HEK293 (cell line): ENCODE data around the gene KIAA1328.

Source experiments
- CTCF ChIA-PET: fragments of 350-600 bp; formaldehyde crosslinking; extraction: SDS; loops from one replicate; lab custom pipeline; 2021; ENCODE audit warnings: antibody characterized with exemption; lab: Yijun Ruan, JAX
- POLR2A ChIA-PET: fragments of 300-600 bp; formaldehyde crosslinking; extraction: SDS; loops from one replicate; lab custom pipeline; 2020; ENCODE audit warnings: antibody characterized with exemption, inconsistent platforms; lab: Yijun Ruan, JAX
- H3K27ac ChIP-seq: fragments of 200-500 bp; sonication (Bioruptor generic); 2 replicates; pipeline ENCODE4 v1.5.1; 2014; ENCODE audit warnings: low read depth, low read length, control low read depth, inconsistent platforms; ENCODE audit errors: extremely low read depth
- H3K36me3 ChIP-seq, 2 experiments: fragments of 200-500 bp in 1 of 2; sonication (Bioruptor generic) in 1 of 2; 1 replicate in 1 of 2; 2 replicates in 1 of 2; pipeline ENCODE4 v1.5.1; 2014 to 2017; ENCODE audit warnings: inconsistent platforms in 2 of 2, low read length in 2 of 2; ENCODE audit not compliant: control insufficient read depth in 2 of 2, insufficient read depth in 1 of 2
- H3K4me1 ChIP-seq: fragments of 200-500 bp; sonication (Bioruptor generic); 2 replicates; pipeline ENCODE4 v1.5.1; 2014; ENCODE audit warnings: mild to moderate bottlenecking, low read length, inconsistent platforms; ENCODE audit not compliant: control insufficient read depth, insufficient read depth
- H3K4me3 ChIP-seq: 2 replicates; pipeline ENCODE4 v1.5.1; 2011; ENCODE audit warnings: low read depth, mild to moderate bottlenecking, control low read depth, low read length, moderate library complexity
- H3K9me3 ChIP-seq: fragments of 200-500 bp; sonication (Bioruptor generic); 2 replicates; pipeline ENCODE4 v1.5.1; 2014; ENCODE audit warnings: low read depth, low read length, inconsistent platforms; ENCODE audit not compliant: control insufficient read depth, insufficient read depth
- KLF10 ChIP-seq: fragments of 450-650 bp; IDR thresholded peaks from 2 replicates; pipeline ENCODE4 v1.5.1; 2018; ENCODE audit warnings: missing biosample characterization, mild to moderate bottlenecking, missing genetic modification characterization
- KLF7 ChIP-seq: fragments of 450-650 bp; formaldehyde crosslinking; IDR thresholded peaks from 2 replicates; pipeline ENCODE4 v1.5.1; 2016; ENCODE audit warnings: missing biosample characterization, missing genetic modification characterization, borderline replicate concordance
- MZF1 ChIP-seq: fragments of 450-650 bp; formaldehyde crosslinking; IDR thresholded peaks from 2 replicates; pipeline ENCODE4 v1.5.1; 2017; ENCODE audit warnings: missing biosample characterization, missing genetic modification characterization, borderline replicate concordance
- OSR2 ChIP-seq: fragments of 450-650 bp; formaldehyde crosslinking; IDR thresholded peaks from 2 replicates; pipeline ENCODE4 v1.5.1; 2016; ENCODE audit warnings: missing biosample characterization, missing genetic modification characterization
- ZNF133 ChIP-seq: fragments of 450-650 bp; formaldehyde crosslinking; IDR thresholded peaks from 2 replicates; pipeline ENCODE4 v1.5.1; 2016; ENCODE audit warnings: missing biosample characterization, missing genetic modification characterization
- ZNF223 ChIP-seq: fragments of 450-650 bp; formaldehyde crosslinking; IDR thresholded peaks from 2 replicates; pipeline ENCODE4 v1.5.1; 2016; ENCODE audit warnings: missing biosample characterization, missing genetic modification characterization
- ZNF239 ChIP-seq: fragments of 450-650 bp; formaldehyde crosslinking; IDR thresholded peaks from 2 replicates; pipeline ENCODE4 v1.5.1; 2016; ENCODE audit warnings: missing biosample characterization, missing genetic modification characterization
- ZNF266 ChIP-seq: fragments of 450-650 bp; formaldehyde crosslinking; IDR thresholded peaks from 2 replicates; pipeline ENCODE4 v1.5.1; 2016; ENCODE audit warnings: missing biosample characterization, missing genetic modification characterization, low read depth
- ZNF324 ChIP-seq: fragments of 450-650 bp; formaldehyde crosslinking; IDR thresholded peaks from 2 replicates; pipeline ENCODE4 v1.5.1; 2016; ENCODE audit warnings: missing biosample characterization, missing genetic modification characterization
- ZNF37A ChIP-seq: fragments of 450-650 bp; IDR thresholded peaks from 2 replicates; pipeline ENCODE4 v1.5.1; 2018; ENCODE audit warnings: missing biosample characterization, missing genetic modification characterization
- ZNF426 ChIP-seq: fragments of 450-650 bp; formaldehyde crosslinking; IDR thresholded peaks from 2 replicates; pipeline ENCODE4 v1.5.1; 2017; ENCODE audit warnings: missing biosample characterization, missing genetic modification characterization, mild to moderate bottlenecking, inconsistent platforms, moderate library complexity
- ZNF501 ChIP-seq: fragments of 450-650 bp; formaldehyde crosslinking; IDR thresholded peaks from 2 replicates; pipeline ENCODE4 v1.5.1; 2016; ENCODE audit warnings: missing biosample characterization, missing genetic modification characterization
- ZNF560 ChIP-seq: fragments of 450-650 bp; formaldehyde crosslinking; IDR thresholded peaks from 2 replicates; pipeline ENCODE4 v1.5.1; 2017; ENCODE audit warnings: missing biosample characterization, missing genetic modification characterization, borderline replicate concordance
- ZNF585B ChIP-seq: fragments of 450-650 bp; formaldehyde crosslinking; IDR thresholded peaks from 2 replicates; pipeline ENCODE4 v1.5.1; 2016; ENCODE audit warnings: missing biosample characterization, missing genetic modification characterization
- ZNF596 ChIP-seq: fragments of 450-650 bp; IDR thresholded peaks from 2 replicates; pipeline ENCODE4 v1.5.0; 2018; ENCODE audit warnings: missing biosample characterization, mild to moderate bottlenecking, missing genetic modification characterization, moderate library complexity
- ZNF664 ChIP-seq: fragments of 450-650 bp; formaldehyde crosslinking; IDR thresholded peaks from 2 replicates; pipeline ENCODE4 v1.5.1; 2016; ENCODE audit warnings: missing biosample characterization, missing genetic modification characterization
- ZNF747 ChIP-seq: fragments of 450-650 bp; formaldehyde crosslinking; IDR thresholded peaks from 2 replicates; pipeline ENCODE4 v1.5.1; 2016; ENCODE audit warnings: missing biosample characterization, missing genetic modification characterization
- ZNF768 ChIP-seq: fragments of 450-650 bp; formaldehyde crosslinking; IDR thresholded peaks from 2 replicates; pipeline ENCODE4 v1.5.1; 2018; ENCODE audit warnings: missing biosample characterization, mild to moderate bottlenecking, missing genetic modification characterization
- ZSCAN30 ChIP-seq: fragments of 450-650 bp; IDR thresholded peaks from 2 replicates; pipeline ENCODE4 v1.5.1; 2018; ENCODE audit warnings: missing biosample characterization, mild to moderate bottlenecking, missing genetic modification characterization, moderate library complexity
- TF ChIP-seq, protein P1 (sequence below): fragments of 450-650 bp; formaldehyde crosslinking; IDR thresholded peaks from 2 replicates; pipeline ENCODE4 v1.5.1; 2016; ENCODE audit warnings: missing biosample characterization, missing genetic modification characterization
- TF ChIP-seq, protein P2 (sequence below): fragments of 450-650 bp; formaldehyde crosslinking; IDR thresholded peaks from 2 replicates; pipeline ENCODE4 v1.5.1; 2016; ENCODE audit warnings: missing biosample characterization, missing genetic modification characterization, low read depth
- TF ChIP-seq, protein P3 (sequence below): fragments of 450-650 bp; formaldehyde crosslinking; IDR thresholded peaks from 2 replicates; pipeline ENCODE4 v1.5.1; 2016; ENCODE audit warnings: missing biosample characterization, missing genetic modification characterization, borderline replicate concordance

The KIAA1328 gene

DNA sequence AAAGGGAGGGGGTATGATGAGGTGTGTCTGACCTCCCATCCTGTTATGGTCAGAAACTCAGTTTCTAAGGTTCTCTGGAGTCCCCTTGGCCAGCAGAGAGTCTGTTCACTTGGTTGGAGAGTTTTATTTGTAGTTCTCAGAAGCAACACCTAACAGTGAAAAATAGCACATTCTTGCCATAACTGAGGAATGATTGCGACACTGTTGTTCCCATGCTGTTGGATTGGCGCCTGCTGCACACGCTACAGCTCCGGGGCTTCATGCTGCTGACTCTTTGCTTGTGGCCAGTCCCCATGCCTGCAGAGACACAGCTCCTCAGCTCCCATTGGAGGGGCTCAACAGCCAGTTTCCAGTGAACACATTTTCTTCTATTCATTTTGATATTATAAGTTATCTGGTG lies 42.2 kb upstream of the KIAA1328 start:
- Histone ChIP-seq H3K27ac (no peak overlapping the region), H3K4me1 (no peaks in the 10 kb centered on the region), H3K36me3 (peaks cover 4 to 50% of the 10 kb centered on the region in 2 experiments; a peak in 1 of 3 replicates), H3K4me3 (no peak overlapping the region), H3K9me3 (no peaks in the 10 kb centered on the region)
- TF ChIP-seq ZNF501 (tag by site-specific recombination) (no peak), ZNF664 (tag by site-specific recombination) (no peak), ZNF747 (tag by site-specific recombination) (no peak), KLF10 (tag by site-specific recombination) (no peak), ZNF37A (tag by site-specific recombination) (no peak), ZNF223 (tag by site-specific recombination) (no peak), ZNF596 (no peak), ZNF768 (tag by site-specific recombination) (no peak), ZNF324 (tag by site-specific recombination) (no peak), ZNF239 (no peak), KLF7 (no peak), OSR2 (no peak), ZNF426 (tag by site-specific recombination) (no peak), ZNF560 (tag by site-specific recombination) (no peak), ZNF585B (no peak)
- TF ChIP-seq, protein P1, sequence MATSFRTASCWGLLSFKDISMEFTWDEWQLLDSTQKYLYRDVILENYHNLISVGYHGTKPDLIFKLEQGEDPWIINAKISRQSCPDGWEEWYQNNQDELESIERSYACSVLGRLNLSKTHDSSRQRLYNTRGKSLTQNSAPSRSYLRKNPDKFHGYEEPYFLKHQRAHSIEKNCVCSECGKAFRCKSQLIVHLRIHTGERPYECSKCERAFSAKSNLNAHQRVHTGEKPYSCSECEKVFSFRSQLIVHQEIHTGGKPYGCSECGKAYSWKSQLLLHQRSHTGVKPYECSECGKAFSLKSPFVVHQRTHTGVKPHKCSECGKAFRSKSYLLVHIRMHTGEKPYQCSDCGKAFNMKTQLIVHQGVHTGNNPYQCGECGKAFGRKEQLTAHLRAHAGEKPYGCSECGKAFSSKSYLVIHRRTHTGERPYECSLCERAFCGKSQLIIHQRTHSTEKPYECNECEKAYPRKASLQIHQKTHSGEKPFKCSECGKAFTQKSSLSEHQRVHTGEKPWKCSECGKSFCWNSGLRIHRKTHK (tag by site-specific recombination) = no peak
- TF ChIP-seq, protein P2, sequence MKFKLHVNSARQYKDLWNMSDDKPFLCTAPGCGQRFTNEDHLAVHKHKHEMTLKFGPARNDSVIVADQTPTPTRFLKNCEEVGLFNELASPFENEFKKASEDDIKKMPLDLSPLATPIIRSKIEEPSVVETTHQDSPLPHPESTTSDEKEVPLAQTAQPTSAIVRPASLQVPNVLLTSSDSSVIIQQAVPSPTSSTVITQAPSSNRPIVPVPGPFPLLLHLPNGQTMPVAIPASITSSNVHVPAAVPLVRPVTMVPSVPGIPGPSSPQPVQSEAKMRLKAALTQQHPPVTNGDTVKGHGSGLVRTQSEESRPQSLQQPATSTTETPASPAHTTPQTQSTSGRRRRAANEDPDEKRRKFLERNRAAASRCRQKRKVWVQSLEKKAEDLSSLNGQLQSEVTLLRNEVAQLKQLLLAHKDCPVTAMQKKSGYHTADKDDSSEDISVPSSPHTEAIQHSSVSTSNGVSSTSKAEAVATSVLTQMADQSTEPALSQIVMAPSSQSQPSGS (tag by site-specific recombination) = no peak
- TF ChIP-seq, protein P3, sequence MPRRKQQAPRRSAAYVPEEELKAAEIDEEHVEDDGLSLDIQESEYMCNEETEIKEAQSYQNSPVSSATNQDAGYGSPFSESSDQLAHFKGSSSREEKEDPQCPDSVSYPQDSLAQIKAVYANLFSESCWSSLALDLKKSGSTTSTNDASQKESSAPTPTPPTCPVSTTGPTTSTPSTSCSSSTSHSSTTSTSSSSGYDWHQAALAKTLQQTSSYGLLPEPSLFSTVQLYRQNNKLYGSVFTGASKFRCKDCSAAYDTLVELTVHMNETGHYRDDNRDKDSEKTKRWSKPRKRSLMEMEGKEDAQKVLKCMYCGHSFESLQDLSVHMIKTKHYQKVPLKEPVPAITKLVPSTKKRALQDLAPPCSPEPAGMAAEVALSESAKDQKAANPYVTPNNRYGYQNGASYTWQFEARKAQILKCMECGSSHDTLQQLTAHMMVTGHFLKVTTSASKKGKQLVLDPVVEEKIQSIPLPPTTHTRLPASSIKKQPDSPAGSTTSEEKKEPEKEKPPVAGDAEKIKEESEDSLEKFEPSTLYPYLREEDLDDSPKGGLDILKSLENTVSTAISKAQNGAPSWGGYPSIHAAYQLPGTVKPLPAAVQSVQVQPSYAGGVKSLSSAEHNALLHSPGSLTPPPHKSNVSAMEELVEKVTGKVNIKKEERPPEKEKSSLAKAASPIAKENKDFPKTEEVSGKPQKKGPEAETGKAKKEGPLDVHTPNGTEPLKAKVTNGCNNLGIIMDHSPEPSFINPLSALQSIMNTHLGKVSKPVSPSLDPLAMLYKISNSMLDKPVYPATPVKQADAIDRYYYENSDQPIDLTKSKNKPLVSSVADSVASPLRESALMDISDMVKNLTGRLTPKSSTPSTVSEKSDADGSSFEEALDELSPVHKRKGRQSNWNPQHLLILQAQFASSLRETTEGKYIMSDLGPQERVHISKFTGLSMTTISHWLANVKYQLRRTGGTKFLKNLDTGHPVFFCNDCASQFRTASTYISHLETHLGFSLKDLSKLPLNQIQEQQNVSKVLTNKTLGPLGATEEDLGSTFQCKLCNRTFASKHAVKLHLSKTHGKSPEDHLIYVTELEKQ (tag by site-specific recombination) = no peak
- ChIA-PET CTCF (no interaction called here), POLR2A (no interaction called here)

DNA sequence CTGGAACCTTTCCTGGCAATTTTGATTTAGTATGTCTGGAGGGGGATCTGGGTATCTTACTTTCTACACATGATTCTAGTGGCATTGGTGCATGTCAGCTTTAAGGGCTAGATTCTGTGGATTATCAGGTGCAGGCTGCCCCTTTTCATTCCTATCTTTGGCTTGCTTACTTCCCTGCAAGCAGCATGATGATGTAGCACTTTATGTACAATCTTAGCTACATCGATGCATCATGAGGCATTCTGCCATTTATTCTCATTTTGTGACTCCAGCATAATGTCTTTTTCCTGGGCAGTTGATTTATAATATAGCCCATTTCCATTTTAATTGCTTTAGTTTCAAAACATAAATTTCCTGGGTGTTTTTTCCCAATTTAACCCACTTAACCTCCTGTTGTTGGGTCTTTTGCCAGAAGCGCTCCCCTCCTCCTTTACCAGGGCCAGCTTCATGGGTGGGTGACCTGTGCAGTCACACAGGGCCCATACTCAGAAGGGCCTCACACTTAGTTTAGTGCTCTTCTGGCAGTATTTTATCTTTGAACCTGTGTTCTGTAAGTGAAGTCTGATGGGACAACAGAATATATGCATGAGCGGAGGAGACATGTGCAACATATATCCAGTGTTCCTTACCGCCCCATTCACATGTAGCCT lies 36.2 kb upstream of the KIAA1328 start:
- H3K36me3 ChIP-seq = peaks cover 4 to 88% of the 10 kb centered on the region in 2 experiments; a peak in 1 of 3 replicates
- no peaks in the 10 kb centered on the region for H3K9me3 ChIP-seq
- H3K27ac ChIP-seq = no peak overlapping the region
- no peak overlapping the region for H3K4me3 ChIP-seq
- POLR2A ChIA-PET = no interaction called here
- H3K4me1 ChIP-seq = no peaks in the 10 kb centered on the region
- TF ChIP-seq MZF1 = no peak
- no peak for TF ChIP-seq ZSCAN30 (tag by site-specific recombination)
- TF ChIP-seq ZNF266 = no peak
- no peak for TF ChIP-seq ZNF133
- TF ChIP-seq, all 188 proteins: peak for 0
- CTCF ChIA-PET = interaction anchor here (0.7 kb wide), 2 partner anchors 235 to 398 kb away, joined by 3 to 6 read pairs; no protein-coding TSS in a partner anchor
